ENCODE measurements around the gene BCCIP.

DNA sequence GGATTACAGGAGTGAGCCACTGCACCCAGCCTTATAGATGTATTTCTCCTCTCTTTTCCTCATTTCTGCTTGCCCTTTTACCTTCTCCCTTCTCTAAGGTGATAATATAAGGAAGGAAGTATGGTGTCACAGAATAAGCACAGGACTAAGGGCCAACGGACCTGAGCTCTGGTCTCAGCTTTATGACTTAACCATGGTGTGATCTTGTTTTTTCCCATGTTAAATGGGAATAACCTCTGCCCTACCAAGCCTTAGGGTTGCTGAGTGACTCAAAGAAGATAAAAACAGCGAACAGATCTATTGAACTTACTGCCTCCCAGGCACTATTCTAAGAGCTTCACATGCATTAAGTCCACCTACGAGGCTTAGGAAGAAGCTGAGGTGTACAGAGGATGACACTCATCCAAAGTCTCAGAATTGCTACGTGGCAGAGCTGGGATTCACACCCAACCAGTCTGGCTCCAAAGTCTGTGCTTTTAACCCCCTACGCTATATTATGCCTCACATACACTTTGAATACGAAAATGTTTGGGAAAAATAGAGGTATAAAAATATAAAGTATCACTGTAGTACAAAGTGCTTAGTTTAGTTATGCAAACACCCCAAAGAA lies 5.9 kb upstream of the BCCIP start:
- TF ChIP-seq, protein P1, sequence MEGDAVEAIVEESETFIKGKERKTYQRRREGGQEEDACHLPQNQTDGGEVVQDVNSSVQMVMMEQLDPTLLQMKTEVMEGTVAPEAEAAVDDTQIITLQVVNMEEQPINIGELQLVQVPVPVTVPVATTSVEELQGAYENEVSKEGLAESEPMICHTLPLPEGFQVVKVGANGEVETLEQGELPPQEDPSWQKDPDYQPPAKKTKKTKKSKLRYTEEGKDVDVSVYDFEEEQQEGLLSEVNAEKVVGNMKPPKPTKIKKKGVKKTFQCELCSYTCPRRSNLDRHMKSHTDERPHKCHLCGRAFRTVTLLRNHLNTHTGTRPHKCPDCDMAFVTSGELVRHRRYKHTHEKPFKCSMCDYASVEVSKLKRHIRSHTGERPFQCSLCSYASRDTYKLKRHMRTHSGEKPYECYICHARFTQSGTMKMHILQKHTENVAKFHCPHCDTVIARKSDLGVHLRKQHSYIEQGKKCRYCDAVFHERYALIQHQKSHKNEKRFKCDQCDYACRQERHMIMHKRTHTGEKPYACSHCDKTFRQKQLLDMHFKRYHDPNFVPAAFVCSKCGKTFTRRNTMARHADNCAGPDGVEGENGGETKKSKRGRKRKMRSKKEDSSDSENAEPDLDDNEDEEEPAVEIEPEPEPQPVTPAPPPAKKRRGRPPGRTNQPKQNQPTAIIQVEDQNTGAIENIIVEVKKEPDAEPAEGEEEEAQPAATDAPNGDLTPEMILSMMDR (IDR thresholded peaks at IDR 0.05; ENCODE audit: low read depth, low read length, poor library complexity, severe bottlenecking) = no peak
- no peak for TF ChIP-seq EZH2phosphoT487 (IDR thresholded peaks at IDR 0.05; ENCODE audit: borderline replicate concordance, low read length)

All from DOHH2 (cell line).